ENCODE results near the gene MAP2K7.
"Not testable (repeated sequence)": the region's sequence is repeated elsewhere in the genome, so short reads cannot be mapped to it uniquely, and the experiment has no call there.

MAP2K7 gene

DNA sequence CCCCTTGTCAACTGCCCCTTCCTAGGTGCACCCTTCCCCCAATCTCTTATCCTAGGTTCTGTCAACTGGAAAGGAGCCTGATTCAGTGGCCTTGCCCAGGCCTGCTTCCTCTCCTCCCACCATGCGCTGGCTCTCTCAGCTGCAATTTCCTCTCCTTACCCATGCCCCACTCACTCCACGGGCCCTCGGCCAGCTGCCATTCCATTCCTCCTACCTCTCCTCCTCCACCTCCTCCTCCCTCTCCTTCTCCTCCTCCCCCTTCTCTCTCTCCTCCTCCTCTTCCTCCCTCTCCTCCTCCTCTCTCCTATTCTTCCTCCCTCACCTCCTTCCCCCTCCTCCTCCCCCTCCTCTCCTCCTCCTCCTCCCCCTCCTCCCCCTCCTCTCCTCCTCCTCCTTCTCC, 49.4 kb downstream of the MAP2K7 start:
- H3K27ac ChIP-seq: peak overlapping the region; percentile 39
- peak; percentile 29 for DNase-seq (ENCODE audit: low read depth, low spot score)

DNA sequence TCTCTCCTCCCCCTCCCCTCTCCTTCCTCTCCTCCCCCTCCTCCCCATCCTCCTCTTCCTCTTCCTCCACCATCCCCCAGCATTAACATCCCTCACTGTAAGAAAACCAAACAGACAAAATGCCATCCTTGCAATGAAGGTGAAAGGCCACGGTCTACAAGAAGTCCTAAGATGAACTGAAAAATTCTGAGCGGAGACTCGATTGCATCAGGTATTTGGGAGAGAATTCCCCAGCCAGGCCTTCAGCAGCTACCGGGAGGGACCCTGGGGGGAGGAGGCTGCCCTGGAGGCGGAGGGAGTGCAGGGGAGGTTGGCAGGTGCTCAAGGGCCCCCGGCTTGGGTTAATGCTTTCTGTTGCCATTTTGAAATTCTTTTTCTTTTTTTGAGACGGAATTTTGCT, 49.9 kb downstream of the MAP2K7 start:
- DNase-seq (ENCODE audit: low read depth, low spot score): no peak
- no peak overlapping the region for H3K27ac ChIP-seq

DNA sequence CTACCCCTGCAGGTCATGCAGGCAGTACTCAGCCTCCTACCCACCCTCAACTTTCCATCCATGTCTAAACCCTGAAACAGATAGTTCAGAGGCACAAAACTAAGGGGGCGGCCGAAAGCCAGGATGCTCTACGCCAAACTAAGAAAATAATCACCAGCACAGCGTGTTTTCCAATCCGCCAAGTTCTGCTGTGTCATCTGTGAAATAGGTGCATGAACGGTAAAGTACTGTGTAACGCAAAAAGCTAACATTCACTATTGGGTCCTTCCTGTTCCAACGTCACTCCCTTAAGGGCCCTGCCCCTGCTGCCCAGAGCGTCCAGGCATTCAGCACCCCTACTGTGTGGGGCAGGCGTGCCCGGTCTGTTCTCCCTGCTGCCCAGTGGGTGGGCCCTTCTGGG, 52.0 kb downstream of the MAP2K7 start:
- DNase-seq (ENCODE audit: low read depth, low spot score): no peak

GRCh38 chr19:7959211-7959610, 55.5 kb downstream of the MAP2K7 start:
- no peak overlapping the region for H3K27ac ChIP-seq
- no peak for DNase-seq (ENCODE audit: low read depth, low spot score)

More for the DNA sequence above, 52.0 kb downstream of the MAP2K7 start:
- H3K27ac ChIP-seq: no peak overlapping the region

GRCh38 chr19:7961082-7961481, 57.4 kb downstream of the MAP2K7 start:
- H3K27ac ChIP-seq: not testable (repeated sequence)

DNA sequence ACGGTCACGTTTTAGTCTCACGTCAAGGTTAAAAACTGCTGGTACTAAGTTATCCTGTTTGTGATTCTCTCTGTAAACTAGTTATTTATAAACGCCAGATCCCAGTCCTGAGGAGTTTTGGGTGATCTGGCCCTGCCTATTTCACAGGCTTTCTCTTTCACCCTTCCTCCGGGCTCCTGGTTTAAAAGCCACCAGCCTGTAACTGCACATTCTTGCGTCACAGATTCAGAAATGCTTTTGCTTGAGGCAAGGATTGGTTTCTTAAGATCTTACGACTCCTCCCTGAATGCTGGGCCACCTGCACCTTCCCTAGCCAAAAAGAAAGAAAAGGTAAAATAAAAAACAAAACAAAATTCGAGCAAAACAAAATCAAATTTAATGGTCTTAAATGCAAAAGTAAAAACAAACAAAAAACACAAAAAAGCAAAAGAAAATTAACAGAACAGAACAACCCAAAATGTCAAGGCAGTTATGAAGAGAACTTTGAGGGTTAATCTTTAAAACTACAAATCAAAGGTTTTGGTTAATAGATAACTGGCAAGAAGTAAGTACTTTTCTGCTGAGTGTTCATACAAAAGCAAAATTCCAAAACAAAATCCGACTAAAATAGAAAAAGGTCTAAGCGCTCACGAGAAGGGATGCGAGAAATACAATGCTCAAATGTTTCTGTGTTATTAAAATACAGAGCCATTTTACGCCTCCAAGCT, 58.4 kb downstream of the MAP2K7 start:
- no peak overlapping the region for H3K27ac ChIP-seq
- no peak for DNase-seq (ENCODE audit: low read depth, low spot score)

More at GRCh38 chr19:7961082-7961481, 57.4 kb downstream of the MAP2K7 start:
- not testable (repeated sequence) for DNase-seq (ENCODE audit: low read depth, low spot score)

GRCh38 chr19:7962644-7963268, 59.1 kb downstream of the MAP2K7 start:
- no peak overlapping the region for H3K27ac ChIP-seq
- no peak for DNase-seq (ENCODE audit: low read depth, low spot score)

GRCh38 chr19:7963566-7963965, 59.9 kb downstream of the MAP2K7 start:
- no peak overlapping the region for H3K27ac ChIP-seq
- no peak for DNase-seq (ENCODE audit: low read depth, low spot score)

Measured in epithelial cell of prostate (primary cell).